Large intestine (tissue), 3 donors: ENCODE results near the gene QPCTL. TPM values are rescaled to one million over a fixed set of nuclear protein-coding genes. Genes with fewer than 3 reads are reported as not detected.

Experiments
- DNase-seq, 2 donors: peaks; one replicate each; pipeline versions ENCODE4 v3.0.0 to v3.0.0-alpha.2; 2013
- H3K27ac ChIP-seq: one replicate; pipeline ENCODE4 v1.5.1; 2013; ENCODE audit warnings: low read length
- H3K27me3 ChIP-seq: 2 replicates; pipeline ENCODE4 v1.6.1; 2013; ENCODE audit warnings: low read length; ENCODE audit not compliant: control insufficient read depth, insufficient read depth
- H3K36me3 ChIP-seq: 2 replicates; pipeline ENCODE4 v1.6.1; 2013; ENCODE audit warnings: low read length; ENCODE audit not compliant: control insufficient read depth, insufficient read depth
- H3K4me1 ChIP-seq: one replicate; pipeline ENCODE4 v1.6.1; 2013; ENCODE audit warnings: low read length; ENCODE audit not compliant: control insufficient read depth, insufficient read depth
- H3K4me3 ChIP-seq: one replicate; pipeline ENCODE4 v1.5.1; 2013; ENCODE audit warnings: low read length
- H3K9me3 ChIP-seq: one replicate; pipeline ENCODE4 v1.6.1; 2013; ENCODE audit warnings: mild to moderate bottlenecking, low read depth, low read length, moderate library complexity; ENCODE audit not compliant: control insufficient read depth
- WGBS: methylation state at CpG from one replicate; pipeline ENCODE4 v1.1.5; 2013; ENCODE audit warnings: low lambda C conversion rate; ENCODE audit not compliant: insufficient coverage; 5-methylcytosine and 5-hydroxymethylcytosine counted together
- polyA plus RNA-seq: library from polyadenylated mRNA; unstranded; fragments of 120-200 nt; gene quantifications from one replicate; pipeline ENCODE4 v1.2.1, GENCODE V29; 2013

QPCTL gene
- polyA plus RNA-seq, 1 donor: 8.1 TPM

DNA sequence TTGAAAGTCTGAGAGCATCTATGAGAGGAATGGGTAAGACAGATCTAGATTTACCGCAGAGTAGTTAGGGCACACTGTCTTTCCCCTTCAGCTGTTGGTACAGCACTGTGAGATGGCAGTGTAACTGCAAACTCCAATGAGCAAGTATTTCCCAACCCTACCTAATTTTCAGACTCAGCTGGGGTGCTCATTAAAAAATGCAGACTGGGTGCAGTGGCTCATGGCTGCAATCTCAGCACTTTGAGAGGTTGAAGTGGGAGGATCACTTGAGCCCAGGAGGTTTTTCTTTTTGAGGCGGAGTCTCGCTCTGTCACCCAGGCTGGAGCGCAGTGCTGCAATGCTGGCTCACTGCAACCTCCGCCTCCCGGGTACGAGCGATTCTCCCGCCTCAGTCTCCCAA is 12.6 kb downstream of the QPCTL start:
- WGBS: no CpG with 5 or more reads among the region's 9 CpGs
- H3K27ac ChIP-seq: no peak overlapping the region

DNA sequence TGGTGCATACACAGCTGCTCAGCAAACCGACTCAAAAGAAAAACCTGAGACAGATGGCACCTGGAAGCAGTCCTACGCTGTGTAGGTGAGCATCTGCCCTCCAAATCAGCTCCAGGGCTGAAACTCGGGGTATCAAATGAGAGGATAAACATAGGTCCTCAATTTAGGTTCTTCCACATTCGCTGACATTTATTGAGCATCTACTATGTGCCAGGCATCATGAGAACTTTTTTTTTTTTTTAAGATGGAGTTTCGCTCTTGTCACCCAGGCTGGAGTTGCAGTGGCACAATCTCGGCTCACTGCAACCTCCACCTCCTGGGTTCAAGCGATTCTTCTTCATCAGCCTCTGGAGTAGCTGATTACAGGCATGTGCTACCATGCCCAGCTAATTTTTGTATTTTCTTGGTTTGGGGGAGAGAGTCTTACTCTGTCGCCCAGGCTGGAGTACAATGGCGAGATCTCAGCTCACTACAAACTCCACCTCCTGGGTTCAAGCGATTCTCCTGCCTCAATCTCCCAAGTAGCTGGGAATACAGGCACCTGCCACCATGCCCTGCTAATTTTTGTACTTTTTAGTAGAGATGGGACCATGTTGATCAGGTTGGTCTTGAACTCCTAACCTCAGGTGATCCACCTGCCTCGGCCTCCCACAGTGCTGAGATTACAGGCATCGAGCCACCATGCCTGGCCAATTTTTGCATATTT is 13.4 kb downstream of the QPCTL start:
- Histone ChIP-seq H3K4me1 (no peaks in the 10 kb centered on the region), H3K36me3 (peaks cover 11% of the 10 kb centered on the region), H3K27ac (no peak overlapping the region), H3K4me3 (no peak overlapping the region), H3K9me3 (no peaks in the 10 kb centered on the region), H3K27me3 (no peaks in the 10 kb centered on the region)
- WGBS: no CpG with 5 or more reads among the region's 12 CpGs
- DNase-seq: no peak

More for the DNA sequence above, 12.6 kb downstream of the QPCTL start:
- H3K9me3 ChIP-seq: no peaks in the 10 kb centered on the region
- H3K4me3 ChIP-seq: no peak overlapping the region
- no peaks in the 10 kb centered on the region for H3K27me3 ChIP-seq
- H3K4me1 ChIP-seq: no peaks in the 10 kb centered on the region
- peaks cover 10% of the 10 kb centered on the region for H3K36me3 ChIP-seq
- no peak for DNase-seq

- WGBS: 89% methylated on average over 3 of the region's 10 CpGs
- peaks cover 25% of the 10 kb centered on the region for H3K36me3 ChIP-seq
- no peaks in the 10 kb centered on the region for H3K27me3 ChIP-seq
- H3K4me3 ChIP-seq: no peak overlapping the region
- peaks cover 9% of the 10 kb centered on the region for H3K9me3 ChIP-seq
- H3K4me1 ChIP-seq: no peaks in the 10 kb centered on the region
- no peak overlapping the region for H3K27ac ChIP-seq
- no peak for DNase-seq
These were observed 18.1 kb downstream of the QPCTL start for GRCh38 chr19:45710356-45711130.

GRCh38 chr19:45711851-45712698 is 19.6 kb downstream of the QPCTL start:
- H3K27me3 ChIP-seq: no peaks in the 10 kb centered on the region
- no peak overlapping the region for H3K27ac ChIP-seq
- H3K4me1 ChIP-seq: peaks cover 5% of the 10 kb centered on the region
- peaks cover 25% of the 10 kb centered on the region for H3K36me3 ChIP-seq
- no peak overlapping the region for H3K4me3 ChIP-seq
- DNase-seq: no peak
- peaks cover 9% of the 10 kb centered on the region for H3K9me3 ChIP-seq
- no CpG with 5 or more reads among the region's 76 CpGs for WGBS

GRCh38 chr19:45712699-45713067 is 20.2 kb downstream of the QPCTL start:
- H3K4me1 ChIP-seq: peaks cover 5% of the 10 kb centered on the region
- H3K27me3 ChIP-seq: no peaks in the 10 kb centered on the region
- DNase-seq: no peak
- H3K9me3 ChIP-seq: peaks cover 9% of the 10 kb centered on the region
- H3K4me3 ChIP-seq: no peak overlapping the region
- peaks cover 25% of the 10 kb centered on the region for H3K36me3 ChIP-seq
- H3K27ac ChIP-seq: no peak overlapping the region
- WGBS: no CpG with 5 or more reads among the region's 25 CpGs

GRCh38 chr19:45713141-45713540 is 20.7 kb downstream of the QPCTL start:
- peaks cover 10% of the 10 kb centered on the region for H3K4me1 ChIP-seq
- WGBS: no CpG with 5 or more reads among the region's 15 CpGs
- DNase-seq: no peak

DNA sequence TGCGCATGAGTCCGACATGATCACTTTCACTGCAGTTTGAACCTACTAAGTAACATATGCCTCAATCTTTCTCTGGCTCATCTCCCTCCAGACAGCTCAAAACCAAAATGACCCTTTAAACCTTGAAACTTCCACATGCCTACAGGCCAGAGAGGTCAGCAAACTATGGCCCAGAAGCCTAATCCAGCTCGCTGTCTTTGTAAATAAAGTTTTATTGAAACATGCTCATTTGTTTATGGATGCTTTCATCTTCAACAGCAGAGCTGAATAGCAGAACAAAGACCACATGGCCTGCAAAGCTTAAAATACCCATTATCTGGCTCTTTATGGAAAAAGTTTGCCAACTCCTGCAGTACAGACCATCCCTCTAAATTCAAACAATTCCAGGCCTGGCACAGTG is 22.7 kb downstream of the QPCTL start:
- Histone ChIP-seq H3K4me1 (peaks cover 14% of the 10 kb centered on the region), H3K27ac (no peak overlapping the region), H3K4me3 (no peak overlapping the region), H3K27me3 (no peaks in the 10 kb centered on the region), H3K9me3 (peaks cover 9% of the 10 kb centered on the region), H3K36me3 (peaks cover 28% of the 10 kb centered on the region)
- no peak for DNase-seq
- WGBS: no CpG with 5 or more reads among the region's 3 CpGs

More at GRCh38 chr19:45713141-45713540, 20.7 kb downstream of the QPCTL start:
- Histone ChIP-seq H3K9me3 (peaks cover 9% of the 10 kb centered on the region), H3K36me3 (peaks cover 25% of the 10 kb centered on the region), H3K27ac (no peak overlapping the region), H3K27me3 (no peaks in the 10 kb centered on the region), H3K4me3 (no peak overlapping the region)

- WGBS: 10% methylated on average over 2 of the region's 24 CpGs
- Histone ChIP-seq H3K27ac (peak overlapping the region; percentile 89), H3K27me3 (no peaks in the 10 kb centered on the region), H3K9me3 (peaks cover 8% of the 10 kb centered on the region), H3K36me3 (peaks cover 23% of the 10 kb centered on the region), H3K4me1 (peaks cover 17% of the 10 kb centered on the region), H3K4me3 (peak overlapping the region; percentile 78)
- DNase-seq: peak in 1 of 2 donors; percentile 71
These were observed 24.1 kb downstream of the QPCTL start for GRCh38 chr19:45716359-45717130.

DNA sequence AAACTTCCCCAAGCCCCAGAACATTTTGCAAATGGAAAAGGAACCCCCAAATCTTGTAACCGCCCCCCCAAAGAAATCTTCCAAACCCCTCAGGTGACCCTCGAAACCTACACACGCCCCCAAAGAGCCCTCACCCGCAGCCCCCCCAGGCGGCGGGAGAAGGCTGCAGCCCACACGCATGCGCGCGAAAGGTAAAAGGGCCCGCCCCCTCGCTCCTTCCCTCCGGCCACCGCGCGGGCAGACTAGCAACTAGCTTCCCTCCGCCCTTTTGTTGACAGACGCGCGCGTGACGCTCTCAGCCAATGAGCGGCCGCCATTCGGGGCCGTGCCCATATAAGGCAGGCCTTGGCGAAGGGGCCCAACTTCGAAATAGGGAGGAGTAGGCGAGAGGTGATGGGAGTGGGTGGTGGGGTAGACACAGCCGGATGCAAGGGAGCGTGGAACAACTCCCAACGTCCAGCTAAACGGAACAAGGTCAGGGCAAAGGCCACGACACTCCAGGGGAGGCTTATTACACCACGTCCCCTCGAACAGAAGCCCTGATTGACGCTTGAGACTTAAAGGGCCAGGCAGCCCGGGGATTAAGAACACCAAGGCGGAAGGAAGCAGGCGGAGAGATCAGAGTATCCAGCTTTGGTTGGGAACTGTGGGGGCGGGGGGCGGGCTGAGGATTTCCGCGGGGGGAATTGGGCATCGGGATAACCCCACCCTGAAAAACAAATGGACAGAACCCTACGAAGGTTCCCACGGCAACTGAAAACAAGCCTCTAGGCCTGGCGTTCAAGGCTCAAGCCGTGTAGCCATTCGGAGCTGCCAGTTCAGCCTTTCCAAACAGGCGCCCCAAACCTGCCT is 24.9 kb downstream of the QPCTL start:
- Histone ChIP-seq H3K27me3 (no peaks in the 10 kb centered on the region), H3K4me3 (peak overlapping the region; percentile 78), H3K9me3 (peaks cover 2% of the 10 kb centered on the region), H3K4me1 (peaks cover 17% of the 10 kb centered on the region), H3K36me3 (peaks cover 19% of the 10 kb centered on the region), H3K27ac (peak overlapping the region; percentile 92)
- WGBS: no CpG with 5 or more reads among the region's 51 CpGs
- peak; percentile 99 to 100 for DNase-seq
